Right lobe of liver (tissue), 6 donors: ENCODE results near the gene EVX1. TPM values are rescaled to one million over a fixed set of nuclear protein-coding genes. Genes with fewer than 3 reads are reported as not detected.

Source experiments
- ATAC-seq, 4 donors: fragments of 200-7000 bp; cut with Tn5 transposase; one replicate each; pipeline ENCODE4 v1.9.1; 2020; ENCODE audit warnings: mild to moderate bottlenecking in 4 of 4, moderate library complexity in 4 of 4
- DNase-seq, 3 donors: peaks; one replicate each; pipeline ENCODE4 v3.0.0-alpha.2; 2020
- H3K27ac ChIP-seq, 3 donors: fragments of 200-600 bp; one replicate each; pipeline ENCODE4 v1.8.0; 2022
- H3K27me3 ChIP-seq, 2 donors: fragments of 200-600 bp; one replicate each; pipeline ENCODE4 v1.8.0; 2022
- H3K36me3 ChIP-seq, 4 donors: fragments of 200-600 bp; sonication (generic) in 1 of 4; one replicate each; pipeline versions ENCODE4 v1.5.1 to v1.8.0; 2017 to 2022; ENCODE audit warnings: control low read depth in 1 of 4
- H3K4me1 ChIP-seq, 4 donors: fragments of 200-600 bp; sonication (generic) in 1 of 4; one replicate each; pipeline versions ENCODE4 v1.5.1 to v1.8.0; 2017 to 2022; ENCODE audit warnings: control low read depth in 1 of 4
- H3K4me3 ChIP-seq, 3 donors: fragments of 200-600 bp; one replicate each; pipeline ENCODE4 v1.8.0; 2022
- H3K9me3 ChIP-seq, 4 donors: fragments of 200-600 bp; sonication (generic) in 1 of 4; one replicate each; pipeline versions ENCODE4 v1.5.1 to v1.8.0; 2017 to 2022; ENCODE audit warnings: control low read depth in 1 of 4
- CTCF ChIP-seq, 4 donors: fragments of 200-600 bp in 3 of 4; fragments of 450-650 bp in 1 of 4; IDR thresholded peaks; one replicate each; pipeline versions ENCODE4 v1.5.1 to v1.8.0; 2016 to 2022; ENCODE audit warnings: antibody characterized with exemption in 4 of 4, mild to moderate bottlenecking in 2 of 4
- POLR2A ChIP-seq: fragments of 450-650 bp; IDR thresholded peaks from one replicate; pipeline ENCODE4 v1.6.1; 2017; ENCODE audit warnings: antibody characterized with exemption, mild to moderate bottlenecking
- WGBS: methylation state at CpG from one replicate; pipeline ENCODE4 v1.1.6; 2018; ENCODE audit warnings: low coverage, low lambda C conversion rate; ENCODE audit not compliant: insufficient coverage; ENCODE audit errors: missing lambda C conversion rate; 5-methylcytosine and 5-hydroxymethylcytosine counted together
- intact Hi-C, 2 donors: fragments of 100-400 bp; cut with DNase I; formaldehyde crosslinking; loops; one replicate each; pipeline versions ENCODE4 v1.11.2 to v1.14.1; 2022
- total RNA-seq, 6 experiments: library from RNA; depleted of rRNA in 2 of 6; stranded (reverse); fragments of >200 nt in 2 of 6; fragmentation: NEBNext Ultra II Directional in 3 of 6; extraction: Animal tissue kit (Norgen Biotek cat#: 25700) in 3 of 6; gene quantifications; one replicate each; pipeline versions ENCODE4 v1.1.0 to v1.2.4, GENCODE V29; 2016 to 2023
- donor health status: DM: no; HTN: yes; CAD: no.
- donor health status: DM: no; HTN: no; CAD: no.
- donor health status: DM: no; HTN: no; CAD: no.
- donor health status: DM: no; HTN: yes; CAD: no.
- donor health status: DM: no; HTN: yes; CAD: no.

EVX1 gene
- total RNA-seq, 6 experiments from 2014 or later = not detected

DNA sequence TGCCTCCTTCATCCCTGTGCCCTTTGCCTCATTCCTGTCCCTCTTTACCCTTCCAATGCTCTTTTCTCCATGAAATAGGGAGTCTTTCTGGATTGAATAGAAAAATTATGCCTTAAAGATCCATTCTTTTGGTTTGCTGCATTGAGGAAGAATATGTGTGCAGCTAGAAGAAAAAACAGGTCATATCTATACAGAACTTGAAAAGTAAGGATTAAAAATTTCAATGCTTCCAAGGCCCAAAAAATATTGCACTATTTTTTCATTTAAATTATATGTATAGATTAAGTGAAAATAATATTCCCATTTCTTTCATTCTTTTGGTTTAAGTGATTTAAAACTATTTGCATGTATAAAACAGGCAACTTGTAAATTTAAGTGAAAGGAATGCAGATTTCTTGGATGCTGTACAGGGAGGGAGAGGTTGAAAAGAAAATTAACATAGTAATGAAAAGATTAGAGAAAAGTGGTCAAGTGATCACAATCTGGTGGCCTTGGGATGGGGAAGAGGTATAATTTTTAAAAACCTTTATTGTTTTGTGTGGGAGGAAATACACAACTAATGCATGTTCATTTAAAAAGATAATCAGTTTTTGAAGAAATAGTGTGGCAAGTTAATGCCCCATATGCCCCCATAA is 18.5 kb upstream of the EVX1 start:
- intact Hi-C loops = no loop called here
- H3K9me3 ChIP-seq = no peaks in the 10 kb centered on the region
- no peak for DNase-seq
- peaks cover 0 to 26% of the 10 kb centered on the region in 2 donors for H3K27me3 ChIP-seq
- H3K4me3 ChIP-seq = no peak overlapping the region
- peaks cover 0 to 5% (median 1%) of the 10 kb centered on the region in 4 donors for H3K4me1 ChIP-seq
- TF ChIP-seq POLR2A (no peak), CTCF (IDR thresholded peaks at IDR 0.05) (no peak)
- H3K27ac ChIP-seq = no peak overlapping the region
- no peak for ATAC-seq
- no peaks in the 10 kb centered on the region for H3K36me3 ChIP-seq

- DNase-seq (no peak), ATAC-seq (peak in 2 of 4 donors; percentile 16 to 32)
- Histone ChIP-seq H3K4me1 (peaks cover 0 to 5% (median 1%) of the 10 kb centered on the region in 4 donors), H3K9me3 (no peaks in the 10 kb centered on the region), H3K4me3 (no peak overlapping the region), H3K27me3 (peaks cover 0 to 26% of the 10 kb centered on the region in 2 donors), H3K36me3 (no peaks in the 10 kb centered on the region), H3K27ac (no peak overlapping the region)
- TF ChIP-seq CTCF (IDR thresholded peaks at IDR 0.05) (no peak), POLR2A (no peak)
- intact Hi-C loops = no loop called here
- 13% methylated on average over 28 of the region's 61 CpGs for WGBS
Observed at GRCh38 chr7:27224983-27225934, 17.3 kb upstream of the EVX1 start.

DNA sequence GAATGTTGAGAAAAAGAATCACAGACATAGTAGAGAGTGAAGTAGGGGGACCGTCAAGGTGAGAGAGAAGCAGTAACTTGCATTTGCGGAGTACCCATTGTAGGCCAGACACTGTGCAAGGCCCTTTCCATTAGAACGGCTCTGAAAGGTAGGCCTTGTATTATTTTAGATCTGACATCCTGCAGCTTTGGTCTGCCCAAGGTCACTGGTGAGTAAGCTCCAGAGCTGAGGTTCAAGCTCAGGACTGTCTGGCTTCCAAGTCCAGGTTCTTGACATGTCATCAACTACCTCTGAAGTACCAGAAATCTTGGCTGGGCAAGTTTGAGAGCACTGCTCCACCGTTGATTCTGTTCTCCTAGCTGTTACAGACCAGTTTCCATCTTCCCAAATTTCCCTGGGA is 13.2 kb upstream of the EVX1 start:
- peaks cover 0 to 11% of the 10 kb centered on the region in 2 donors for H3K27me3 ChIP-seq
- no peaks in the 10 kb centered on the region for H3K9me3 ChIP-seq
- no peaks in the 10 kb centered on the region for H3K36me3 ChIP-seq
- H3K4me1 ChIP-seq = peaks cover 0 to 5% (median 0%) of the 10 kb centered on the region in 4 donors
- ATAC-seq (no peak), DNase-seq (no peak)
- 86% methylated on average over 2 of the region's 4 CpGs for WGBS
- H3K4me3 ChIP-seq = no peak overlapping the region
- intact Hi-C loops = no loop called here
- H3K27ac ChIP-seq = no peak overlapping the region
- no peak for TF ChIP-seq CTCF (IDR thresholded peaks at IDR 0.05)
- no peak for TF ChIP-seq POLR2A

- Histone ChIP-seq H3K4me1 (peaks cover 0 to 9% (median 4%) of the 10 kb centered on the region in 4 donors), H3K27me3 (peaks cover 0 to 30% of the 10 kb centered on the region in 2 donors), H3K9me3 (no peaks in the 10 kb centered on the region), H3K4me3 (peak overlapping the region; percentile 34 to 51 (median 43)), H3K36me3 (no peaks in the 10 kb centered on the region), H3K27ac (no peak overlapping the region)
- TF ChIP-seq CTCF (IDR thresholded peaks at IDR 0.05) = peak; percentile 24 to 49 (median 42)
- no peak for TF ChIP-seq POLR2A
- intact Hi-C loops = no loop called here
- ATAC-seq (peak; percentile 53 to 90 (median 69)), DNase-seq (peak in 2 of 3 donors; percentile 61 to 68)
- 9% methylated on average over 31 of the region's 66 CpGs for WGBS
Observed at GRCh38 chr7:27235387-27236311, 7.0 kb upstream of the EVX1 start.
